NCI-H128 (cell line): ENCODE results near the gene ZNF791.
A peak's percentile ranks its signal among the peaks of the same experiment; 100 is the strongest.
"Not testable (repeated sequence)": the region's sequence is repeated elsewhere in the genome, so short reads cannot be mapped to it uniquely, and the experiment has no call there.

Experiments used
- DNase-seq: peaks from one replicate; lab custom pipeline; 2025; ENCODE audit not compliant: unreplicated experiment; lab: John Stamatoyannopoulos, UW

ZNF791 gene

DNA sequence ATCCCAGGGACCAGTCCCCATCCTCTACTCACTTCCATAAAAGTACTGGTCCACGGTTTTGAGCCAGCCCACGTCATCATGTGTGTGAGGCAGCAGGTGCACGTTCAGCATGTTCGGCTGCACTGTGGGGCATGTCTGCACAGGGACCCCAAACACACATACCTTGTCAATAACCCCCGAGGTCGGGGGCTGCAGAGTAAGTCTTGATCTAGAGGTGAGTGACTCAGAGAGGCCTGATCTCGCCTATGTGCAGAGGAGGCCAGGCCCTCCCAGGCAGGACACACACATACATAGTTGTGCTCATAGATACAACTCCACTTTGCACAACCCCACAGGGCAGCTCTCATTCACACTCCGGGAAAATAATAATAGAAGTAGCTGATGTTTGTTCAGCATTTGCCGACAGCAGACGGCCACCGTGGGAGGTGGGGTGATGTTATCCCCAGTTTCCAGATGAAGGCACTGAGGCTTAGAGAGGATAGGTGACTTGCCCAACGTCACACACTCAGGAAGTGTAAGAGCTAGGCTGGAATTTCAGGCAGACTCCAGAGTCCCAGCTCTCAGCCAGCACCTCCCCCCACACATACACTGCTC lies 55.0 kb downstream of the ZNF791 start:
- no peak for DNase-seq

DNA sequence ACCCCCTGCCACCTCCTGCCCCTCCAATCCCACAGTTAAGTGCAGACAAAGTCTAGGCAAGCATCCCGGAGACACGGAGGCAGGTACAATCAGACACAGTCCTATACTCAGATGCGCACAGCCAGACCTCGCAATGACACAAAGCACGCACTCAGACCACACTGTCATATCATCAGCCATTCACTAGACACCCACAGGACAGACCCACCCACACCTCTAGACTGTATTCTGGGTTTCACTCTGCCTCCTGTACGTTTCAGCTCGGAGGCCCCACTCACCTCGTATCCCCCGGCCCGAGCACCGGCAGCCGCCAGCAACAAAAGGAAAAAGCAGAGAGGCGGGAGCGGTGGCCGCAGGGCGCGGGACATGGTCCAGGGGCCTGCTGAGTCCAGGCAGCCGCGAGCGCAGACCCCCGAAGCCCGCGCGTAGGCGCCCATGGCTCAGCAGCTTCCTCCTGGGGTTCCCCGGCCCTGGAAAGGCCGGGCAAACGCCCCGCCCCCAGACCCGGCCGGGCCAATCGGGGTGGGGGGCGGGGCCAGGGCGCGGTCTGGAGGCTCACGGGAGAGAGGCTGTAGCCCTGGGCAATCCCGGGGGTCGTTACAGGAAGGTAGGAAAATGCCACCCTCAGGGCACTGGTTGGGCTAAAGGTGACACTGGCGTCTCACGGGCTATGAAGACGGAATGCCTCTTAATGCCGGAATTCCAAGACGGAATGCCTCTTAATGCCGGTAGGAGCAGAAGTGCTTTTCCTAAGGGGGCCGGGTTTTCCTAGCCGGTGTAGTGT lies 55.7 kb downstream of the ZNF791 start, which contains the start of the genes MAN2B1 and WDR83:
Gene MAN2B1, minus strand, starts transcription at position 478 of the 784 bp plus-strand sequence. Its CDS starts 41 bp downstream, at position 437.
Gene WDR83, plus strand, starts transcription at position 543 of the 784 bp plus-strand sequence. CDS start 2,984 bp downstream, outside the sequence.
- DNase-seq: peak; percentile 35

DNA sequence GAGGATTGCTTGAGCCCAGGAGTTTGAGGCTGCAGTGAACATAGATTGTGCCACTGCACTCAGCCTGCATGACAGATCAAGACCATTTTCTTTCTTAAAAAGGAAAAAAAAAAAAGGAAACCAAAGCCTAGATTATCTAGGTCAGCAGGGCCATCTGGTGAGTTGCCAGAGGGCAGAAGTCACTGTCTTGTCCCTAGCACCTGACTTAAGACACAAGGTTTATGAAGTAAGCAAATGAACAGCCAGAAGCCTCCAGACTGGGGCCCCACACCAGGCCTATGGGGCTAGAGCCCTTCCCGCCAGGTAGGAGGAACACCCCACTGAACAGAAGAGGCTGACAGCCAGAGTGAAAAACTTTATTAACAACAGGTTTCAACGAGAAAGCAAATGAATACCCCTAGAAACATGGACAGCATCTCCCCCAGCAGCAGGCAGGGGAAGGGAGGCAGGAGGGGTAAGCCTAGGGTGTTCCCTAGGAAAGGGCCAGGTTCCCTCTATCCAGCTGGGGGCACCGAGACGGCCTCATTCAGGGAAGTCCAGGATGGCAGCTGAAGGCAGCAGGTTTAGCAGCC lies 57.1 kb downstream of the ZNF791 start:
- DNase-seq: no peak

DNA sequence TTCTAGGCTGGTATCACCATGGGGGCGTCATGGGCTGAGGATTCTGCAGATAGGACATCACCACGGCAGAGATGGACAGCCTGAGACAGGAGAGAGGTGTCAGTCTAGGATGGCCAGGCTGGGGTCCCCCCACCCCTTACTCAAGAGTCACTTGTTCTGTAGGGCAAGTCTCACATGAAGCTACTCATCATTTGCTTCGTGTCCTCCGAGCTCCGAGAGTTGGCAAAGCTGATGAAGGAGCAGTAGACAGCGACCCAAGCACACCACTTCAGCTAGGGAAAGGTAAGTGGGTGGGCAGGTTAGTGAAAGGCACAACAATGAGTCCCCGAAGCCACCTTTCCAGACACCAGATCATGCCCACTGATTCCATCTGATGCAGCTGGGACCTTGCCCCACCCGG lies 57.6 kb downstream of the ZNF791 start:
- no peak for DNase-seq

DNA sequence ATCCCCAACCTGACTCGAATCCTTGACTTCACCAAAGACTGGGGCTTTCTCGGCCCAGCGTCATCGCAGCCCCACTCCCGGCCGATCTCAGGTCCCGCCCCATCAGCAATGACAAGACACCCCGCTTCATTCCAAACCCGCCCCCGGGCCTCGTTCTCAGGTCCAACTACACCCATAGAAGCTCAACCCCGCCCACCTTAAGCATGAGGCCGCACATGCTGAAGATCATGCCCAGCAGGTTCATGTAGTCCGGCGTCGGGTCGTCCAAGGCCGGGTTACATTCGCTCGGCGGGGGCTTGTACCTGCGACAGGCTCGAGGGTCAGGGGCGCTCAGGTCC lies 58.2 kb downstream of the ZNF791 start:
- DNase-seq: no peak

DNA sequence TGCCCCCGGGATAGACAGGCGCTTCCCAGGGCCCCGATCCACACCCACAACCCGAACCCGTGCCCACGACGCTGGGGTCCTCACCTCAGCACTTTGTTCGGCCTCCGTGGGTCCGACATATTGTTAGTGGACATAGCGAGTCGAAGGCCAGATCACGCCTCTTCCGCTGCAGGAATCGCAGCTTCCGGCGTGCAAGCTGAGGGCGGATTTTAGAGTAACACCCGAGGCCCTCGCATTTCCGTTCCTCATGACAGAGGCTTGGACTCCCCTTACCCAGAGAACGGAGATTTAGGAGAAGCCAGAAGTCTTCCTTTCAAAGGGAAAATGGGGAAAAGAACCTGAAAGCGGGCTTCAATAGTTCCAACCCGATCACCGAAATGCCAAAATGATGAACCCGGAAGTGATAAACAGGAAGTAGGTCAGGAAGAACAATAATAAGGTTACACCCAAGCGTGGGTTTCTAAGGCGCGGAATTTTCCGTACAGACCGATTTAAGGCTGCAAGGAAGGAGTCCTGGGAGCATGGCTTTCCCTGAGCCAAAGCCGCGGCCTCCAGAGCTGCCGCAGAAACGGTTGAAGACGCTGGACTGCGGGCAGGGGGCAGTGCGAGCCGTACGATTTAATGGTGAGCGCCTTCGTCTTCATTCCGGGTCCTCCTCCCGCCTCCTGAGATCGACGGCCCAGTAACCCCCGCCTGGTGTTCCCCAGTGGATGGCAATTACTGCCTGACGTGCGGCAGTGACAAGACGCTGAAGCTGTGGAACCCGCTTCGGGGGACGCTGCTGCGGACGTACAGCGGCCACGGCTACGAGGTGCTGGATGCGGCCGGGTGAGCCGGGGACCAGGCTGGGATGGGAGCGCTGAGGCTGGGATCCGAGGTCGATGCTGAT lies 58.8 kb downstream of the ZNF791 start:
- peak; percentile 64 for DNase-seq

DNA sequence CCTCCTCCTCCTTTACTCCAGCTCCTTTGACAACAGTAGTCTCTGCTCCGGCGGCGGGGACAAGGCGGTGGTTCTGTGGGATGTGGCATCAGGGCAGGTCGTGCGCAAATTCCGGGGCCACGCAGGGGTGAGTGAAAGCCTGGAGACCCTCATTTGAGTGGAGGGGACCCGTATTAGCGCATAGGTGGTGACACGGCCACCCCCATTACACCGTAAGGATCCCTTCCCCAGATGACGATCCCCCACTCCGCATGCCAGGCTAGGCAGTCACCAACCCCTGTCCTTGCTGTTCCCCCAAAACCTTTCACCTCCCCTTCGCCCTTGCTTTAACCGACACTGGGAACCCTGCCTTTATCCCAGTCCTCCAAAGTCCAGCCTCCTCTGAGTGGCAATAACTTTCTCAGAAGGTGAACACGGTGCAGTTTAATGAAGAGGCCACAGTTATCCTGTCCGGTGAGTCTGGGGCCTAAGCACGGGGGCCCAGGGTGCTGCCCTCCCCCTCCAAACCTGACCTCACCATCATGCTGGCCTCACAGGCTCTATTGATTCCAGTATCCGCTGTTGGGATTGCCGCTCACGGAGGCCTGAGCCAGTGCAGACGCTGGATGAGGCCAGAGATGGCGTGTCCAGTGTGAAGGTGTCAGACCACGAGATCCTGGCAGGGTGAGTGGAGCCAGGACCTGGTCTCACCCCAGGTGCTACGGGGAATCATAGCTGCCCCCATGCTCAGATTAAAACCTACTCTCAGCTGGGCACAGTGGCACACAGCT lies 59.6 kb downstream of the ZNF791 start:
- no peak for DNase-seq

DNA sequence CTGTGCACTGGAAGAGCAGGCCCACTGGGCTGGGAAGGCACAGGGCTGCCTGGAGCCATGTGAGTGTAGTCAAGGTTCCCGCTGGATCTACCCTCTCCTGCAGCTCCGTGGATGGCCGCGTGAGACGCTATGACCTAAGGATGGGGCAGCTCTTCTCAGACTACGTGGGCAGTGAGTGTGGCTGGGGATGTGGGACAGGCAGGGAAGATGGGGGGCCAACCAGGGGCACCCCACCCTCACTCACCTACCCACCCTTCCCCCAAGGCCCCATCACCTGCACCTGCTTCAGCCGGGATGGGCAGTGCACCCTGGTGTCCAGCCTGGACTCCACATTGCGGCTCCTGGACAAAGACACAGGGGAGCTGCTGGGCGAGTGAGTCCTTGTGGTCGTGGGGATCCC lies 62.0 kb downstream of the ZNF791 start:
- no peak for DNase-seq

DNA sequence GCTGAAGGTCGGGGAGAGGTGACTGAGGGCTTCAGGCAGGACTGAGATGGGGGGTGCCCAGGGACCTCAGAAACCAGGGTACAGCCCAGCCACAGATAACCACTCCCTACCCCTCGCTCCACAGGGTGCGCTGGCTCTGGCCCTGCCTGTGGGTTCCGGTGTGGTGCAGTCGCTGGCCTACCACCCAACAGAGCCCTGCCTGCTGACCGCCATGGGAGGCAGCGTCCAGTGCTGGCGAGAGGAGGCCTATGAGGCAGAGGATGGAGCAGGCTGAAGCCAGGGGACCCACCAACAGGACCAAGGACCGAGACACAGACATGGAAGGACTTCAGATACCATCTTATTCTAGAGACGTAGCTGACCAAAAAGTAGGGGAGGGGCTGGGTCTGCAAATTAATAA lies 64.7 kb downstream of the ZNF791 start:
- no peak for DNase-seq

DNA sequence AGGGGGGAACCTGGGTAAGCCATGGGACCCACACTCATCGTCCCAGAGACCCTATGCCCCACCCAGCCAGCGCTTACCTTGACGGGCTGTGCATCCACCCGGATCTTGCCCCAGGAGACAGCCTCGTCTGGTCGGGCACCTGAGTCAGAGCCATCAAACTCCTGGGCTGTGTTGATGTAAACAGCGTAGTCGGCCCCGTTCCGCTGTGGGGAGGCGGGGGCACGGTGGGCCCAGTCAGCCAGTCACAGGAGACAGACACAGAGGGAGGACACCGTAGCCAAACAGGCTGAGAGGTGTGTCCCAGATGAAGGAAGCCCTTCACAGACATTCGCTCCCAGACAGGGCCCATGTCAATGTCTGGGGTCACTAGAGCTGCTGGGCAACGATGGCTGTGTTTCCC lies 65.2 kb downstream of the ZNF791 start:
- no peak for DNase-seq

DNA sequence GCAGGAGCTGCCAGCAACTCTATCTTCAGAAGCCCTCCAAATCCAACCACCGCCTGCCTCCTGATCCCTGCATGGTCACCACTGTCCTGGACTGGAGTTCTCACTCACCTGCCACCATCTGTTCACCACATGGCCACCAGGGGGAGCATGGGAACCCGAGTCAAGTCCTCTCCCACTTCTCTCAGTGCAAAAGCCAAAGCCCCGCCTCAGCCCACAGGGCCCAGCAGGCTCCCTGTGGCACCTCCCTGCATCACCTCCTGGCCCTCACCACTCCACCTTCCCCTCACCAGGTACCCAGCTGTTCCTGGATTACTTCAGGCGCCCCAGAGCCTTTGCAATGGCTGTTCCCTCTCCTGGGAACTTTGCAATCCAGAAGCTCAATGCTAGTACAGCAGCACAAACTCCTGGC lies 65.7 kb downstream of the ZNF791 start:
- peak; percentile 52 for DNase-seq

DNA sequence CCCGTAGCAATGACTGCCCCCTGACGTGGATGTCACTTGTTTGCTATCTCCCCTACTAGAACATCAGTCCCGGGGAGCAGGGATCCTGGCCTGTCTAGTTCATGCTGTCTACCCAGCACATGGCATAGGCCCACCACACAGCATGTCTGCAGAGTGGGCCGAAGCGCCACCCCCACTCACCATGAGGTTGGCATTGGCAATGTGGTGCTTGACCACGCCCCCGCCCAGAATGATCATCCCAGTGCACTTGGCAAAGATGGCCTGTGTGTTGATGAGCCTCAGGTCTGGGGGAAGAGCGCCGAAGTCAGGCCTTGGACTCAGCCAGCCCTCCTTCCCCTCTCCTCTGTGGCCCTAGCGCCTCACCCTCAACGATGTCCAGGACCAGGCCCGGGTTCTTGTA lies 66.2 kb downstream of the ZNF791 start:
- DNase-seq: no peak

DNA sequence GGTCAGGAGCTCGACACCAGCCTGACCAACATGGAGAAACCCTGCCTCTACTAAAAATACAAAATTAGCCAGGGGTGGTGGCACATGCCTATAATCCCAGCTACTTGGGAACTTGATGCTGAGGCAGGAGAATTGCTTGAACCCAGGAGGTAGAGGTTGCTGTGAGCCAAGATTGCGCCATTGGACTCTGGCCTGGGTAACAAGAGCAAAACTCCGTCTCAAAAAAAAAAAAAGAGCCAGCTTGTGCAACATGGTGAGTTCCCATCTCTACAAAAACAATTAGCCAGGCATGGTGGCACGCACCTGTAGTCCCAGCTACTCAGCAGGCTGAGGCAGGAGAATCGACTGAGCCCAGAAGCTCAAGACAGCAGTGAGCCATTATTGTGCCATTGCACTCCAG lies 67.3 kb downstream of the ZNF791 start:
- not testable (repeated sequence) for DNase-seq

DNA sequence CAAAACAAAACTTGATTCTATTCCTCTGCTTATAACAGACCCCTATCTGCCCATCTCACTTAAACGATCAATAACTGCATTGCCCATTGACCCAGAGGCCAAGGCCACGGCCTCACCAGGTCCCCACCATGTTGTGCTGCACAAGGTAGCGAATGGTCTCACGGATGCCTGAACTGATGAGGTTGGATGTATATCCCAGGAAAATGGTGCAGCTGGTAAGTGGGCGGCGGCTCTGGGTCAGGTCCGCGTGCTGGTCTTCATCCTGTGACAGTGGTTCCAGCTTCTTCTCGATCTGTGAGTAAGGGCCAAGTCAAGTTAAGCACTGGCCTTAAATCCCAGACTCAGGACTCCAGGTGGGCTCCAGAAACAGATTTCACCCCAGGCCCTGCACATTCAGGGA lies 69.3 kb downstream of the ZNF791 start:
- DNase-seq: no peak

DNA sequence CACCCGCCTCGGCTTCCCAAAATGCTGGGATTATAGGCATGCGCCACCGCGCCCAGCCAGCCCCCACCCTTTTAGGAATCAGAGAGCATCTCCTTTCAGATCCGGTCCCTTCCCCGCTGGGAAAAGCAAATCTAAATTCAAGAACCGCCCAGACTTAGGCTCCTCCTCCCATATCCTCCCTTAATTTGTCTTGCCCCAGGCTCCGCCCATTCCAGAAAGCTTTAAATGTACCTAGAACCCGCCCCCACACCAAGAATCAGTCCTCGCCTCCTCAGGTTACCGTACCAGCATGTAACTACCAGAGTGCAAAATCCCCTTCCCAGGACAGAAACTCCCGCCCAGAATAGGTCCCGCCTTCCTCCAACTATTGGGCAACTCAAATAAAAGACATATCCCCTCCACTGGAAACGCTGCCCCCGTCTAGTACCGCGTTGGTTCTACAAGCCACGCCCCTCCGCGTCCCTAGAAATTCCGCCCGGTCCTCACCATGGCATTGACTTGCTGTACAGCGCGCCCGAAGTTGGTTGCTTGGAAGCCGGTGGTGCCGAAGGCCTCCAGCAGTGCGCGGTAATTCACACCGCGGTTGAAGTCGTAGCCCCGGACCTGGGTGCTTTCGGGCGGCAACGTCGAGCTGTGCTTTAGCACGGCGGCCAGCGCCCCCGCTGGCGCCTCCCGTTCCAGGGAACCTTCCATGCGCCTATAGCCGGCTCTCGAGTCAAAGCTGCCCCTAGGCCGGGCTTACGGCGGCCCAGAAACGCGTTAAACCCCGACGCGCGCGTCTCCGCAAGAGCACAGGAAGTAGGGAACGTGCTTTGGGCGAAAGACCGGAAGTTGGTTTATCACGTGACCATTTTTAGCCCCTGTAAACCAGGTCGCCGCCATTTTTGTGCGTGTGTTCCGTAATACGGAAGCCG lies 70.6 kb downstream of the ZNF791 start, which contains the start of gene DHPS:
Gene DHPS, minus strand, starts transcription at position 807 of the 914 bp plus-strand sequence. Its CDS starts 114 bp downstream, at position 693.
- peak; percentile 91 for DNase-seq
